GM18511 (cell line): ENCODE results near the gene SNPH.
"Not testable (repeated sequence)": the region's sequence is repeated elsewhere in the genome, so short reads cannot be mapped to it uniquely, and the experiment has no call there.

Experiments
- ATAC-seq: cut with Tn5 transposase; IDR thresholded peaks from one replicate; pipeline ENCODE4 v1.9.1; 2021; ENCODE audit warnings: mild to moderate bottlenecking, moderate library complexity; ENCODE audit not compliant: unreplicated experiment

The SNPH gene, protein sequence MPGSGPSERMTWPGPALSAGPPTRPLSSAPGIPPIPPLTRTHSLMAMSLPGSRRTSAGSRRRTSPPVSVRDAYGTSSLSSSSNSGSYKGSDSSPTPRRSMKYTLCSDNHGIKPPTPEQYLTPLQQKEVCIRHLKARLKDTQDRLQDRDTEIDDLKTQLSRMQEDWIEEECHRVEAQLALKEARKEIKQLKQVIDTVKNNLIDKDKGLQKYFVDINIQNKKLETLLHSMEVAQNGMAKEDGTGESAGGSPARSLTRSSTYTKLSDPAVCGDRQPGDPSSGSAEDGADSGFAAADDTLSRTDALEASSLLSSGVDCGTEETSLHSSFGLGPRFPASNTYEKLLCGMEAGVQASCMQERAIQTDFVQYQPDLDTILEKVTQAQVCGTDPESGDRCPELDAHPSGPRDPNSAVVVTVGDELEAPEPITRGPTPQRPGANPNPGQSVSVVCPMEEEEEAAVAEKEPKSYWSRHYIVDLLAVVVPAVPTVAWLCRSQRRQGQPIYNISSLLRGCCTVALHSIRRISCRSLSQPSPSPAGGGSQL

DNA sequence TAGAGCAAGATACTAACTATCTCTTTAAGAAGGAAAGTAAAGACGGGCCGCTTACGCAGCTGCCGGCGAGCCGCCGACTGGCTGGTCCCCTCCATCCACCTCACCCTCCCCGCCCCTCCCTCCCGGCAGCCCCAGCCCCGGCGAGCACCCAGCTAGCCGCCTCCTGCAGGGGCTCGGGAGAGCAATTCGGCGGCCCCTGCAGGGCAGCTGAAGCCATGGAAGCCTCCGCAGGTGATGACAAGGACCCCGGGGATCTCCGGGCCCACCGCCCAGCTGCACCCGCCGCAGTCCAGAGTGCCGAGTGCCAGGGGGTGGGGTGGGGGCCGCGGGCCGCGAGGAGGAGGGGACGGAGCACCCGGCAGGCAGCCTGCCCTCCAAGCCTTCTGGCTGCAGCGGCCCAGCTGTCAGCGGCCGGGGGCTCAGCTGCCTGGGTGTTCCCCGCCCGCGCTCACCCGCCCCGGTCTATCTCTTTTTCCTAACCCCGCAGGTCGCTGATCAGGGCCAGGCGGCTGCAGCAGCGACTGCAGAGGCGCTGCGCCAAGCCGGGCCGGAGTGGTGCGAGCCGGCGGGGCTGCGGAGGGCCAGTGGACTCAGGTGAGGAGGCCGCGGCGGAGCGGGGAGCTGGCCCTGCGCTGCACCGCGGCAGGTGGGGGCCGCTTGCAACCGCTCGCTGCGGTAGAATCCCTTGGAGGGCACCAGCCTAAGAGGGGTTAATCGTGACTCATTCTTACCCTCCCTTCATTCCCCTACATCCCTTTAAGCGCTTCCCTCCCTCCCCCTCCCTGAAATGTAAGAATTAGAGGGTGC is at the start of gene SNPH:
SNPH (plus strand) TSS at position 128 of the 807 bp plus-strand sequence. CDS start 29,946 bp downstream, outside the sequence.
- peak; percentile 87 for ATAC-seq

DNA sequence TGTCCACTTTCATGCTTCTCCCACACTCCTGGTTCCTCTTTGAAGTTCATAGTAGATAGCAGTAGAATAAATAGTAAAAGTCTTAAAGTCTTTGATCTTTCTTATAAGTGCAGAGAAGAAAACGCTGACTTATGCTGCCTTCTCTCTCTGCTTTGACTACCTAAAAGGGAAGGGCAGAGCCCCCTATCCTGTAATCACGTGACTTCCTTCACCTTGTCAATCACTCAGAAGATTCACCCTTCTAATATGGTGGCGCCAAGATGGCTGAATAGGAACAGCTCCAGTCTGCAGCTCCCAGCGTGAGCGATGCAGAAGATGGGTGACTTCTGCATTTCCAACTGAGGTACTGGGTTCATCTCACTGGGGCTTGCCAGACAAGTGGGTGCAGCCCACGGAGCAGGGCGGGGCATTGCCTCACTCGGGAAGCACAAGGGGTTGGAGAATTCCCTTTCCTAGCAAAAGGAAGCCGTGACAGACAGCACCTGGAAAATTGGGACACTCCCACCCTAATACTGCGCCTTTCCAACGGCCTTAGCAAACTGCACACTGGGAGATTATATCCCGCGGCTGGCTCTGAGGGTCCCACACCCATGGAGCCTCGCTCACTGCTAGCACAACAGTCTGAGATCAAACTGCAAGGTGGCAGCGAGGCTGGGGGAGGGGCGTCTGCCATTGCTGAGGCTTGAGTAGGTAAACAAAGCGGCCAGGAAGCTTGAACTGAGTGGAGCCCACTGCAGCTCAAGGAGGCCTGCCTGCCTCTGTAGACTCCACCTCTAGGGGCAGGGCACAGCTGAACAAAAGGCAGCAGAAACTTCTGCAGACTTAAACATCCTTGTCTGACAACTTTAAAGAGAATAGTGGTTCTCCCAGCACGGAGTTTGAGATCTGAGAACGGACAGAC is 49.3 kb upstream of the SNPH start:
- not testable (repeated sequence) for ATAC-seq

GRCh38 chr20:1222750-1223149 is 43.3 kb upstream of the SNPH start:
- not testable (repeated sequence) for ATAC-seq

- ATAC-seq = no peak
These were observed 41.7 kb upstream of the SNPH start for GRCh38 chr20:1224205-1224890.

DNA sequence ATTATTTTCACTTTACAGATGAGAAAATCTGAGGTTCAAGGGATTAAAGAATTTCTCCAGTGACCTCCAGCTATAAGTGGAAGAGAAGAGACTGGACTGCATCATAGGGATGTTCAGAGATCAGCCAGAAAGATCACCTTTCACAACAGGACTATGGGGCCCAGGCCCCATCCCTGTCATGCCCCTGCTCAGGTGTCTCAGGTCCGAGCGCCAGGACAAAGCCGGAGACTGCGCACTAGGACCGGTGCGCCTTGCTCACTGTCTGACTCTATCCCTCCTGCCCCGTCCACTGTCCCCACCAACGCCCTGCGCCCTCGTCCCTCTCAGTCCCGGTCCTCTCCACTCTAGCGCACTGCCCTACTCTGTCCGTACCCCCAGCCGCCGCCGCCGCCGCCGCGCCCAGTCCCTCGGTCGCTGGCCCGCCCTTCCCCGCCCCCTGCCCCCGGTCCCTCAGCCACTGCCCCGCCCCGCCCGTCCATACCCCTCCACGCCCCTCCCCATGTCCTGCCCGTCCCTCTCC is 40.8 kb upstream of the SNPH start:
- no peak for ATAC-seq

DNA sequence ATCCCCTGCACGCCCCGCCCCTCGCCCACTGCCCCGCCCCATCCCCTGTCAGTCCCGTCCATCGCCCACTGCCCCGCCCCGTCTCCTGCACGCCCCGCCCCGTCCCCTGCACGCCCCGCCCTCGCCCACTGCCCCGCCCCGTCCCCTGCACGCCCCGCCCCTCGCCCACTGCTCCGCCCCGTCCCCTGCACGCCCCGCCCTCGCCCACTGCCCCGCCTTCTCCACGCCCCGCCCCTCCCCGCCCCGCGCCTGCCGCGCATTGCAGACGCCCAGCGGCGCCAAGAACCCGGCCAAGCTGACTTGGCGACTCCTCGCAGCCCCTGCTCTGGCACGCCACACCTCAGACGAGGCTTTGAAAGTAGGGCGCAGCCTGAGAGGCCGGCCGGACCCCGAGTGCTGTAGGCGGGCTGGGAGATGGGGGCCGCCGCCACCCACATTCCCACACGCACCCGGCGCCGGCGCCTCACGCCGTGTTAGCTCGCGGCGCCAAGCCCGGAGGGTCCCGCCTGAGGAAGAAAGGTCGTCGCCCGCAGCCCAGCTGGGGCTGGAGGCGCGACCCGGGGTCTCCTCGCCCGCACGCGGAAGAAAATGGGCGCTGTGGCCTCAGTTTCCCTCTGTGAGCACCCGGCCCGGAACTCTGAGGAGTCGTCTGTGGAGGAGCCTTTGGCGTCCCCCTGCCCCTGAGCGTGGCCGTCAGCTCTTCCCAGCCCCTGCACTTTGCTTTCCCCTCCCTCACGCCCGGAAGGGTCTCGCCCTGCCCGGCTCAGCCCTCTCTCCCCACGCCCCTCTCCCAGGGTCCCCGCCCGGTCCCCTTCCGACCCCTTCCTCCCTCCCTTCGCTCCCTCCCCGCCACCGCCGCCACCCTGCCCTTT is 40.1 kb upstream of the SNPH start, which contains the start of gene RAD21L1:
RAD21L1 (plus strand) TSS at position 262 of the 872 bp plus-strand sequence. CDS start 2,410 bp downstream, outside the sequence.
- no peak for ATAC-seq

- no peak for ATAC-seq
These were observed 36.6 kb upstream of the SNPH start for GRCh38 chr20:1229541-1229940.

GRCh38 chr20:1232286-1233111 is 33.6 kb upstream of the SNPH start:
- ATAC-seq = no peak

DNA sequence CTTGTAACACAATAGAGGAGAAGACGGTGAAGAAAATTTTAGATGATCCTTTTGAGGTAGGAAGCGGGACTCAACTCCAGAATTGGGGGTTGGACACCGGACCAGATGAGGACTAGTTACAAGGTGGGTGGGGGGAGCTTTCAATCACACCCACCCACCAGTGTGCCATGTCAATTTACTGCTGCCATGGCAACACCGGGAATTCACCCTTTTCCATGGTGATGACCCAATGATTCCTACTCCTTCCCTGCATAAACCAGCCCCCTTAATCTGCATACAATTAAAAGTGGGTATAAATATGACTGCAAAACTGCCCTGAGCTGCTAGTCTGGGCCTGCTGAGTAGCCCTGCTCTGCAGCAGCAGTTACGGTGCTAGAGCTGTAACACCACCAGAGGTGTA is 25.5 kb upstream of the SNPH start:
- ATAC-seq = no peak

DNA sequence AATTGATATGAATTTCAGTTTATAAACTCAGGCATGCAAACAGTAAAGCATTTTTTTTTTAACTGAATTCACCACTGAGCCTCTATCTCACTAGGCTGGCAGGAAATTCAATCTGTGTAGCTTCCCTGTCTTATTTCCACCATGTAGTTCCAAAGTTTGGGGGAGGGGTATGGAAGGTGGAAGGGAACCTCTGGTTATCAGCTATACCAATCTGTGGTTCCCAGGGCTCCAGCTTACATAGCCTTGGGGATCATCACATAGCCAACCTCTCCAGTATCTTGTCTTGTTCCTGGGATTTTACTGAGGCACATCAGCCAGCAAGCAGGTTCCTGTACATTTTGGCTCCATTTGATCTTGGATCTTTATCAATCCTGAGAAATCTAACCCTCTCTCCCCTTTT is 24.6 kb upstream of the SNPH start:
- ATAC-seq = no peak

- no peak for ATAC-seq
These were observed 24.0 kb upstream of the SNPH start for GRCh38 chr20:1242099-1242498.

GRCh38 chr20:1242530-1242929 is 23.6 kb upstream of the SNPH start:
- no peak for ATAC-seq

- ATAC-seq = no peak
These were observed 20.5 kb upstream of the SNPH start for GRCh38 chr20:1245578-1245977.

- ATAC-seq = no peak
These were observed 18.4 kb upstream of the SNPH start for GRCh38 chr20:1247689-1248088.

DNA sequence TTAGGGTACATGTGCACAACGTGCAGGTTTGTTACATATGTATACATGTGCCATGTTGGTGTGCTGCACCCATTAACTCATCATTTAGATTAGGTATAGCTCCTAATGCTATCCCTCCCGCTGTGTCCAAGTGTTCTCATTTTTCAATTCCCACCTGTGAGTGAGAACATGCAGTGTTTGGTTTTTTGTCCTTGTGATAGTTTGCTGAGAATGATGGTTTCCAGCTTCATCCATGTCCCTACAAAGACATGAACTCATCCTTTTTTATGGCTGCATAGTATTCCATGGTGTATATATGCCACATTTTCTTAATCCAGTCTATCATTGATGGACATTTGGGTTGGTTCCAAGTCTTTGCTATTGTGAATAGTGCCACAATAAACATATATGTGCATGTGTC is 15.8 kb upstream of the SNPH start:
- ATAC-seq = not testable (repeated sequence)

- ATAC-seq = no peak
These were observed 13.7 kb upstream of the SNPH start for GRCh38 chr20:1252416-1252815.

DNA sequence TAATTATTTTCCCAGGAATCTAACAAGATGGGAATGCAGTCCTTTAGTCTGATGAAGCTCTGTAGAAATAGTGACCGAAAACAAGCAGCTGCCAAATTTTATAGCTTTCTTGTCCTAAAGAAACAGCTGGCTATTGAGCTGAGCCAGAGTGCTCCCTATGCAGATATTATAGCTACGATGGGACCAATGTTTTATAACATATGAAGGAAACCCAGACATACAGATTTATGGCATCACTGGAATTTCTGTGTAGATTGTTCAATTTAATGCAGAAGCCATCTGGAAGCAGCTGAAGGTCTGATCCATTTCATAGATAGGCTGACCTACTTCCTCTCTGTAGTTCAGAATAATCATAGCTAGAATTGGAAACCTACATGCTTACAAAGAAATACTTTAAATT is 11.8 kb upstream of the SNPH start:
- no peak for ATAC-seq

DNA sequence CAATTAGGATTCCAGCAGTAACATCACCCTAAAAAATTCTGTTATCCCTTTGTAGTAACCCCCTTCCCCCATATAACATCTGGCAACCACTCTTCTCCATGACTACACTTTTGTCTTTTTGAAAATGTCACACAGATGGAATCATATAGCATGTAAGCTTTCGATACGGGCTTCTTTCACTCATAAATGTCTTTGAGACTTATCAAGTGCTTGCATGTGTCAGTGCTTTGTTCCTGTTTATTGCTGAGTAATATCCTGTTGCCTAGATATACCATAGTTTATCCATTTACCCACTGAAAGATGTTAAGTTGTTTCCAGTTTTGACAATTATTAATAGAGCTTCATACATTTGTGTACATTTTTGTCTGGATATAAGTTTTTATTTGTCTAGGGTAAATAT is 10.4 kb upstream of the SNPH start:
- no peak for ATAC-seq
